ENCODE measurements around the gene CRB3.

Gene CRB3

GRCh38 chr19:6433165-6433564, 30.9 kb upstream of the CRB3 start:
- no peak for DNase-seq (ENCODE audit: low spot score)

- no peak for DNase-seq (ENCODE audit: low spot score)
Observed at GRCh38 chr19:6433663-6434062, 30.4 kb upstream of the CRB3 start, which contains the start of gene SLC25A41. Gene SLC25A41, minus strand, starts transcription at chr19:6433763. Its CDS starts 70 bp downstream, at chr19:6433693.

- DNase-seq (ENCODE audit: low spot score): no peak
Observed at GRCh38 chr19:6439743-6440142, 24.3 kb upstream of the CRB3 start.

DNA sequence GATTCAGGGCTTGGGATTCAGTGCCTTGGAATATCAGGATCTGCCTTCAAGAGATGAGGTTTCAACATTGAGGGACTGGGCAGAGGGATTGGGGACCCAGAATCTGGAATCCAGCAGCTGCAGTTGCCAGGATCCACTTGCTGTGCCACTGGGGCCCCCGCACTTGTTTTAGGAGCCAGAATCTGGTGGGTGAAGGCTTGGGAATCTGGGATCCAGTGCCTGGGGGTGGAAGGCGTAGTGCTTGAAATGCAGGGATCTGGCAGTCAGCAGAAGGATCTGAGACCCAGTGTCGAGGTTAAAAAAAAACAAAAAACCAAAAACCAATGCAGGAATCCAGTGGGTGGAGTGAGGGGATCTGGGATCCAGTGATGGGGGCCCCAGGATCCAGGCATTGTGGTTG, 23.2 kb upstream of the CRB3 start:
- DNase-seq (ENCODE audit: low spot score): no peak

- no peak for DNase-seq (ENCODE audit: low spot score)
Observed at GRCh38 chr19:6442087-6442688, 21.9 kb upstream of the CRB3 start.

DNA sequence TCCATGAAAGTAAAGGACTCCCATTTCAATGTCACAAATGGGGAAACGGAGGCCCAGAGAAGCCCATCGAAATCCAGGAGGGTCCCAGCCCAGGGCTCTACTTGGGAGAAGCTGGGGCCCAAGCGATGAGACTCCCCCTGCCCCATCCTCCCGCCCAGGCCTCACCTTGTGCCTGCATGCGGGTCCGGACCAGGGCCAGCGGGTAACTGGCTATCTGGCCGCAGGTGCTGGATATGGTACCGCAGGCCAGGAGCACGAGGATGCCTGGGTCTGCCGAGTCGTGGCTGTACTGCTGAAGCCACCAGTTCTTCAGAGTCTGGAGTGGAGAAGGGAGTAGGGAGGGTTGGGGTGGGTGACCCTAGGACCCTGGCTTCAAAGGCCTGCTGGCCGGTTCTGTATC, 20.1 kb upstream of the CRB3 start:
- DNase-seq (ENCODE audit: low spot score): no peak

DNA sequence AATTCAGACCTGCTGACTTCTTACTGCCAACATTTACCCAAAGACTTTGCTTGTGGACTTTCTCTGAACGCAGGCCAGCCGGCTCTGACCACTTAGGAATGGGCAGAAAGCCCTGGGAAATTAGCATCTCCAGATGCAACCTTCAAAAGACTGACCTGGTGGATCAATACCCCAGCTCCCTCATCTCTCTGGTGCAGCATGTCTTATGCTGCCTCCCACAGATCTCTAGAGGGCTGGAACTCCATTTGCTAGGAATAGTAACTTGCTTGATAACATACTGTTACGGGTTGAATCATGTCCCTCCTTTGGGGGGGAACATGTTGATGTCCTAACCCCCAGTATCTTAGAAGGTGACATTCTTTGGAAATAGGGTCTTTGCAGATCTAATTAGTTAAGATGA, 17.6 kb upstream of the CRB3 start:
- no peak for DNase-seq (ENCODE audit: low spot score)

DNA sequence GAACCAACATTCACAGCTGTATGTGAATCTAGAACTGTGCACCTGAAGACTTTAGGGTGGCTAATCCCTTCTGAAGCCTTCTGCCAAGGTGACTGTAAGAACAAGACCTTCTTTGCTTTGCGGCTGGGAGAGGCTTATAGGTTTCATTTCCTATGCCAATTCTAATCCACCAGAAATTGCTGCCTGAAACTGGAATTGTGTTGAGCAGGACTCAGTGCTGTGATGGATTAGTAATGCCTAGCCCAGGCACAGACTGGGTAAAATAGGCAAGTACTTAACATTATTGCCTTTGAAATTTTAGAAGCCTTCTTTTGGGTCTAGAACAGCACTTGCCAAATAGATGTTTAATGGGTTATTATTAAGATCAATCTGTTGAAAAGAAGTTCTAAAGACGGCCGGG, 16.0 kb upstream of the CRB3 start:
- DNase-seq (ENCODE audit: low spot score): no peak

DNA sequence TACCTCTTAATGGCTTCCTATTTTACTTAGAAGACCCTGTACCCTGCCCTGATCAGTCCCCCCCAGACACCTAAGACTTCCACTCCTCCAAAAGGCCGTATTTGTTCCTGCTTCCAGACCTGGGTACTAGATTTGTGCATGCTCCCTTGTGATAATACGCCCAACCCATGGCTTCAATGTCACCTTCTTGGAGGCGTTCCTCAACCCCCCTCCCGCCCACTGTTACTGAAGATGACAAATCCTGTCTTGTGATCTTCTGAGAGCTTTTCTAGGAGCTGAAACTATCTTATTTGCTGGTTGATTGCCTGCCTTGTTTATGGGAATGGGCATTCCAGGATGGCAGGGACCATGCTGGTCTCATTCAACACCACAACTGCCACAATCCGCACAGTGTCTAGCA, 13.9 kb upstream of the CRB3 start:
- no peak for DNase-seq (ENCODE audit: low spot score)

GRCh38 chr19:6451583-6452222, 12.4 kb upstream of the CRB3 start:
- DNase-seq (ENCODE audit: low spot score): no peak

- DNase-seq (ENCODE audit: low spot score): no peak
Observed at GRCh38 chr19:6452223-6452614, 11.9 kb upstream of the CRB3 start.

- DNase-seq (ENCODE audit: low spot score): no peak
Observed at GRCh38 chr19:6452899-6453298, 11.2 kb upstream of the CRB3 start.

DNA sequence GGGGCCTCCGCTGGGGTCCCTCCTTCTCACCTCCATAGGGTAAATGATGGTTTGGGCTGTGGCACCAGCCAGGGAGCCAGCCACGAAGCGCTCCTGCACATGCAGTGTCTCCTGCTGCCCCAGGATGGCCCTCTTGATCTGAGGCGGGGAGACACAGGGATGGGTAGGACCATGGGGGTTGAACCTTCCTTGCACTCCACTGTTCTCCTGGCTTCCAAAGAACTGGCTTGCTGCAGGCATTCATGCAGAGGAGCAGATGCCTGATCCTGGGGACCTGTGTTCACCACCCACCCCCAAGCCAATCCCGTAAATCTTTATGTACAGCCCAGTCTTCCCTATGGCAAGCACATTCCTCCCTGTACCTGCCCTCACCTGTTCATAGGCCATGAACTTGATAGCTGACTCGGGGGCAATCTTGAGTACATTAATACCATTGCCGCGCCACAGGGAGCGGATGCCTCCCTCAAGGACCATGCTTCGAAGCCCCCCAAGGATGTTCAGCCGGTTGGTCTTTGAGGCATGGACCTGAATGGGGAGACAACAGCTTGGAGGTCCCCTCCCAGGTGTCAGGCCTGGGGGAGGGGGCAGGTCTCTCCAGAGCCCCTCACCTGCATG, 10.0 kb upstream of the CRB3 start:
- DNase-seq (ENCODE audit: low spot score): no peak

DNA sequence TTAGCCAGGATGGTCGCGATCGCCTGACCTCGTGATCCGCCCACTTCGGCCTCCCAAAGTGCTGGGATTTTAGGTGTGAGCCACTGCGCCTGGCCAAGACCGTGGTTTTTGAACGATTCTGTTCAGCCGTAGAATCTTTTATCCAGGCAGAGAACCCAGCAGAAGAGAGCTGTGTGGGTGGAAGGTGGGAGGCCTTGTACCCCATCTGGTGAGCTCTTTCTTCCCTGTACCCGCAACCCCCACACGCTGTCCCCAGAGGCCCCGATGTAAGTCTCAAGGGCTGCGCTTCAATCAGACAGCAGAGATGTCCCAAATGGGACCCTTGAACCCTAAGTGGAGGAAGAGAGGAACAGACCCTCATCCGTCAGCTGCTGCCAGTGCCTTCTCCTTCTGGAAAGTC, 8.1 kb upstream of the CRB3 start:
- DNase-seq (ENCODE audit: low spot score): no peak

DNA sequence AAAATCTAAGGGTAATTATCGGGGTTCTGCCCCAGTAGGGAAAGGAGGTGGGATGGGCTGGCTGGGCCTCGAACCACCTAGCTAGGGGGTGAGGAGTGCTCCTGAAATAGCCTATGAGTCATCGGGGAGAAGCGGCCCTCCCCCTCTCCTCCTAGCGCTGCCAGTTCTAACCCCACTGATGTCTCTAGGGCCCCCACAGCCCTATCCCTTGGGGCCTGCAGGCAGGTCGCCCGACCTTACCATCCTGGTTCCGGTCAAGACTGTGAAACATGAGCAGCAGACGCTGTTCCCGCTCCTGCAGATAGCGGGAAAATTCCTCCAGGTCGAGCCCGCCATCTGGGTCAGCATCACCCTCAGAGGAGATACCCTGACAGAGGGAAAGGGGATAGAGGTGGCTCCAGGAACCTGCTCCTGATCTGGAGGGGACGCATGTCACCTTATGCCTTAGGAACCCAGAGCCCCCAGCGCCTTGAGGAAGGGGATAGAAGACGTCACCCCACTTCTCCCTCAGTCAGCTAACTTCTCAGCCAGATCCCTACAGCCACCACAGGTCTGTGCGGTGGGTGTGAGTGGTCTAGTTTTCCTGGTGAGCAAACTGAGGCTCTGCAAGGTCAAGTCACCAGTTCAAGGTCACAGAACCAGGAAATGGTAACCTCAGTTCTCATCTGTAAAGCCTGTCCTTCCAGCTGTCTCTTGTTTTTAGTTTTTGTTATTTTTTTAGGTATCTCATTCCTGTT, 5.9 kb upstream of the CRB3 start:
- no peak for DNase-seq (ENCODE audit: low spot score)

- DNase-seq (ENCODE audit: low spot score): no peak
Observed at GRCh38 chr19:6458695-6459261, 5.3 kb upstream of the CRB3 start.

GRCh38 chr19:6459262-6460098, 4.6 kb upstream of the CRB3 start, which contains the start of gene SLC25A23:
Gene SLC25A23, minus strand, starts transcription at chr19:6459792. Its CDS starts 164 bp downstream, at chr19:6459628.
- DNase-seq (ENCODE audit: low spot score): peak; percentile 90

DNA sequence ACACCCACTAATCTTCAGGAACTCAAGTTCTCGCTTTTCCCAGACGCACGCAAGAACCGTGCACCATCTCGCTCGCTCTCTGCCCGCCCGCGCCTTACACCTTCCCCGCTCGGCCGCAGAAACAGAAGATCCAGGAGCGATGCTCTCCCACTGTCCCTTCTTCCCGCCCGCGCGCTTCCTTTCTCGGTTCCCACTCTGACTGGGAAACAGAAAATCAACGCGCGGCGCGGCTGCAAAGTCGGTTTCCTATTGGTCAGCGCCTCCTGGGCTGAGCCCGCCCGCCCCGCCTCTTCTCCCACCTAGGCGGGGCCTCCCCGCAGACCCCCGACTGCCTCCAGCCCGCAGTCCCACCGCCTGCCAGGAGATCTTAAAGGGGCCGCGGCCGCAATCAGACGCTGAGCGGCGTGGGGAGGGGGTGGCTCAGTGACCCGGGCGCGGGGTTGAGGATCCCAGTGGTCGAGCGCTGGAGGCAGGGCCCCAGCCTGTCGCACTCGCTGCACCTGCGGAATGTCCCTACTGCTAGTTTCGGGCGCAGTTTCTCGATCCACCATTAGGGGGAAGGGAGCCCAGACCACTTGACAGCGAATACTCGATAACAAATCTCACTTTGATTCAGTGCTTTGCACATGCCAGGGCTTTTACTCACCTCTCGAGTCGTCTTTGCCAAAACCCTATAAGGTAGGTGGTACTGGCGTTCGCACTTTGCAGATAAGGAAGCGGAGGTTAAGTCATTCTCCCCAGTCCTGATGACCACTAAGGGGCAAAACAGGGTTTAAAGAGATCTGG, 3.8 kb upstream of the CRB3 start:
- DNase-seq (ENCODE audit: low spot score): peak; percentile 97

DNA sequence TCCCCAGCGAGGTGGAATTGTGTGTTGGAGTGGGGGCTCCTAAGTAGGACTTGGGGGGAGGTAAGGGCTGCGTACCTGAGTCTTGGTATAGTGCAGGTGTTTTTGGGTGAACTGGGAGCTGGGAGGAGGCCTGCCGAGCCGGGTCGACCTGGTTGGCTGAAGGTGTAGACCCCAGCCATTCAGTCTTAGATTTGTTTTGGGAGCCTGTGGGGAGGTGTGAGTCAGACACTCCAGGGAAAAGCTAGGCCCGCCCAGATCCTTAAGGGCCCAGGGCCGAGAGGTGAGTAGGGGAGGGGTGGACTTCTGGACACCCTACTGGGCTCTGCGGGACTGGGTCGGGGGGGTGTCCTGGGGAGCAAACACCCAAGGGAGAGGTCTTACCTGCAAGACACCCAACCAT, 935 bp downstream of the CRB3 start:
- no peak for DNase-seq (ENCODE audit: low spot score)

DNA sequence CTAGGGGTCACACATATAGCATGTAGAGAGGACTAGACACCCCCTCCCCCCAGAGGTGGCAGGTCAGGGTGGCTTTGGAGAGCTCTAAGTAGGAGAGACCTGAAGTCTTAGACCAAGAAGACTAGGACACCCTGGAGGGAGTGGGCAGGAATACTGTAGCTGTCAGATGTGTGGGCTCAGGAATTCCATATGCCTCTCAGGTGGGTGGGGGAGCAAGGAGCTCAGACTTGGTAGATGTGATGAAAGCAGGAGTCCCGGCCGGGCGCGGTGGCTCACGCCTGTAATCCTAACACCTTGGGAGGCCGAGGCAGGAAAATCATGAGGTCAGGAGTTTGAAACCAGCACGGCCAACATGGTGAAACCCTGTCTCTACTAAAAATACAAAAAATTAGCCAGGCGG, 1.6 kb downstream of the CRB3 start:
- no peak for DNase-seq (ENCODE audit: low spot score)
